Measurements from ENCODE around the gene FSHR.

The FSHR gene

DNA sequence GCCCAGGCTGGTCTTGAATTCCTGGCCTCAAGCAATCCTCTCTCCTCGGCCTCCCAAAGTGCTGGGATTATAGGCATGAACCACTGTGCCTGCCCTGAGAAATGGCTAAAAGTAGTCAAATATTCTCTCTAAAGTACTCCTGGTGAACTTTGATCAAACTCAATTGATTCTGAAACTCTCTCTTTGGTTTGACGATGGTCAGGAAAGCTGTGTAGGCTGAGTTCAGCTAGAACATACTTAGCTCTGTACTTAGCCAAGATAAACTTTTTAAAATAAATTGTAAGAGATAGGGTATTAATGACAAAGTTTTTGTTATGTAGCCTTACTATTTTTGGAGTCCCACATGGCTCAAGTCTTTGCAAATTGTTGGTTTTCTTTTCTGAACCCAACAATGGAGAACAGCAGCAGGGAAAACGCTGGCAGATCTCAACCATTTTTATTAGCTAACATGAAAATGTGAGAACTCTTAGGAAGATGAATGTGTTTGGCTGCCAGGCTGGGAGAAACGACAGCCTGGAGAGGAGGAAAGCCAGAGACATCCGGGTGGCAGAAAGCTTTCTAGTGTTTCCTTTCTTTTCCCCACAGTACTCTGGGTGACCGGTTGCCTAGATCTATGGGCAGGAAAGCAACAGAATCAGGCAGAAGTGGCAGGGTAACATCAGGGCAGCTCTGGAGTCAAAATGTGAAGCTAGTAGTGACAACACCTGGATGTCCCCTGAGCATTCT lies 205.8 kb downstream of the FSHR start:
- DNase-seq: no peak

DNA sequence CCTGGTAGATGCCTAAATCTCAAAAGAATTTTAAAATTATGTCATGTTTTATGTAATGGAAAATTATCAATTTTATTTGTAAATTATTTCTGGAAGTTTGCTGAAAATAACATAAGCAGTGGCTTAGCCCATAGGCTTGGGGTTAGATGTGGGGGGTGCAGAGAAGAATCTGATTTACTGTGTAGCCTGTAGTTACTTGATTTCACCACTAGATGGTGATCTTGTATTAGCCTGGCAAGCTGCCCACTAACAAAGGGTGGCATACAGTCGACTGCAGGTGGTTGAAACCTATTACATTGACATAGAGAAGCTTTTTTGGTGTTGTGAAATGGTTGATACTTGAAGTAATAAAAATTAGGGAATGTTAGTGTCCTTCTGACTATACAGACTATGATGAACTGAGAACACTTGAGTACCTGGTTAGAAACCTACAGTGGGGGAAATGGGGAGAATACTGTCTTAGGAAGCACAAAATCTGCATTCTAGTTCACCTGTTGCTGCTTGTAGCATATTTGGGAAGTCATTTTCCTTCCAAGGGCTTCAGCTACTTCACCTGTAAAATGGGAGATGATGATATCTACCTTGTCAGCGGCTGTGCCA lies 207.8 kb downstream of the FSHR start:
- peak; percentile 31 for DNase-seq

DNA sequence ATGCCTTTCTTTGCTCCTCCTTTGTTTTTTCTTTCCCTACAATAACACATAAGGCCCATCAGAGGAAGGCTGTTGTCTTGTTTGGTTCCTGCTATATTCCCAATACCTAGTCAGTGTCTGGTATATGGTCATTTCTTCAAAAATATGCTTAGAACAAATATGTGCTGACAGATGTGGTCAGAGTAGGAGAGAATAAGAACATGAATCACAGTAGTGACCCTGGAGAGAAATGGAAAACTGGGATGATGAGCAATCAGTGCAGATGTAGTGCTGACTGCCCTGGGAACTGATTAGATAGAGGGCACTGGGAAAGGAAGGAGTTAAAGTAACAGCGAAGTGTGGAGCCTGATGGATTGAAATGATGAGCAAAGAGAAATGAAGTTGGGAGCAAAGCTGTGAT lies 209.4 kb downstream of the FSHR start:
- no peak for DNase-seq

DNA sequence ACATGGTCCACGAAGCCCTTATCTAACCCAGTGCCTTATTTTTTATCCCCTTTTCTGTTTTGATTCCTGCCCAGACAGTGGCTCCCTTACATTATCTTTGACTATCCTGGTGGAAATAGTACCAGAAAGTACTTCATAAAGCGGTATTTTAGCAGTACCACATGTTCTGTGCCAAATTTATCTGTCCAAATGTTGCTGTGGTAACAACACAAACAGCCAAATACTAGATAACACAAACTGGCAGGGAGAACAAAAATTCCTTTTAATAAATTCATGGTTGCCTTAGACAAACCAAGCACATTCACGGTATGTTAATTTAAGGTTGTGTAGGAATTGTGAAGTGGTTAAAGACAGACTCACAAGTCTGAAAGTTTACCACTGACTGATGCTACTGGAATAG lies 210.9 kb downstream of the FSHR start:
- DNase-seq: no peak

DNA sequence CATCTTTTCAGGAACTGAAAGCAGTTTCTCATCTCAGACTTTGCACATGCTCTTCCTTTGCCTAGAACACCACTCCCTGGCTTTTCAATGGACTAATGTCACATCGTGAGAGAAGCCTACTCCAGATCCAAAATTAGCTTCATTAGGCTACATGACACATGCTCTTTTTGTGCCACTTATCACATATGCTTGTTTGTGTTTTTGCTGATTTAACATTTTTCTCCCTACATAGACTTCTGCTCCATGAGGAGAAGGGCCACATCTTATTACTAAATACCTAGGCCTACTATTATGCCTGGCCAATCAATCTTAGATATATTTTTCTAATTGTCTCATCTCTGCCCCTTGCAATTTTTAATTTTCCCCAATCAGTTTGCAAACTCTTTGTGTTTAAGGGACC lies 212.4 kb downstream of the FSHR start:
- no peak for DNase-seq

DNA sequence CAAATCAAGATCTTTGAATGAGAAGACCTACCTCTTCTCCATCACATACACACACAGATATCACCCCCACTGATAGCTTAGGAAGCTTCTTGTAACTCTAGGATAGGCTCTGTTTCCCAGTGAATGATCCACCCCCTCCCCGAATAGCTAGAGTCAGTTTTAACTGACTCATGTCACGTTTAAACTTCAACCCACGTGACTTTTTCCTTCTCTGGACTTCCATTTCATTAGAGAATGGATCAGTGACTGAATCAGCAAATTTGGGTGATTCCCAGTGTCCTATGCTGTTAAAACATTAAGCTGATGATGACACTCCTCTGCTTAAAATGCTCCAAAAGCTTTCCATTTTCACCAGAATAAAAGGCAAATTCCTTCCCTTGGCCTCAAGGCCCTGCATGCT lies 212.9 kb downstream of the FSHR start:
- no peak for DNase-seq

DNA sequence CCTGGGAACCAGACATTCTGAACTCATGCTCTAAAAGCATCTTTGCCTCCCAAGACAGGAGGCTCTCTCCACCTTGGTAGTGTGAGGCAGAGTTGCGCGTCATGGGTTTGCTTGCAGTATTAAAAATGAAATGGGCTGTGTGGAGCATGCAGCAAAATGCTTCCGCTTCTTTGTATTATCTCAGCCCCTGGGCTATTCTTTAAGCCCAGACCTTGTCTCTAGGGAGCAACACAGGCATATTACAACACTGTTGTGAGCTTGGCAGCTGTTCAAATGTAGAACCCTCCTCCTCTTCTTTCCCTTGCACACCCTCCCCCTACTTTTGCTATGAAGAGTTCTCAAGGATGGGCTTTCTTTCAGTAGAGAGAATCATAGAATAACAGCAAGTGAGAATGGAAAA lies 213.7 kb downstream of the FSHR start:
- DNase-seq: peak; percentile 90

DNA sequence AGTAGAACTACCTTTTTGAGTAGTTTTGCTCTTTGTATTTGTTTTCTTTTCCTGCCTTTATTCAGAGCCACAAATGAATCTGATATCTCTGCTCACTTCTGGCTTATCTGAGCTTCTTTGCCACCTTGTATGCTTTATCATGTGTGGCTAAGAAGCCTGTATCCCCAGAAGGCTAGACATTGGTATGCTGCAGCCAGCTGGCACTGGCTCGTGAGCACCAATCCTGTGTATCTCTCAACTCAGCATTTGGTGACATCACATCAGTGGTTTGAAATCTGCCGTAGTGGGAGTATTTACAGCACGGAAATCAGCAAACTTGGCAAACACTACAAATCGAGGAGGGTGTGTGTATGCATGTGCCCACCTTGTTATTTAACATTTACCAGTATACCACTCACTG lies 215.1 kb downstream of the FSHR start:
- DNase-seq: no peak

DNA sequence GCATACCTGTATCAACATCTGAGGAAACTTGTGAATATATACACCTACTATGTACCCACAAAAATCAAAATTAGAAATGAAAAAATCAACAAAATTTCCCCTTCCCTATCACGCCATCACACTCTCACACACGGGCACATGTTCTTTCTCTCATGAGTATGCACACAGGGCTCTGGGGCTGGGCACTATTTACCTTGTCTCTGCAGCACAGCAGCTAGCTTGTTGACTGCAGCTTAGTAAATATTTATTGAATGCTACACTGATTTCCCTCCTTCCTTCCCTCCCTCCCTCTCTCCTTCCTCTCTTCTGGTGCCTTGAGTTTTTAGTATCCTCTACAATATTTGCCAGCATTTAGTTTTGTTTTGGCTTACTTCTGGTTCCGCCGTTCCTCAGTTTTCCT lies 216.1 kb downstream of the FSHR start:
- DNase-seq: no peak

DNA sequence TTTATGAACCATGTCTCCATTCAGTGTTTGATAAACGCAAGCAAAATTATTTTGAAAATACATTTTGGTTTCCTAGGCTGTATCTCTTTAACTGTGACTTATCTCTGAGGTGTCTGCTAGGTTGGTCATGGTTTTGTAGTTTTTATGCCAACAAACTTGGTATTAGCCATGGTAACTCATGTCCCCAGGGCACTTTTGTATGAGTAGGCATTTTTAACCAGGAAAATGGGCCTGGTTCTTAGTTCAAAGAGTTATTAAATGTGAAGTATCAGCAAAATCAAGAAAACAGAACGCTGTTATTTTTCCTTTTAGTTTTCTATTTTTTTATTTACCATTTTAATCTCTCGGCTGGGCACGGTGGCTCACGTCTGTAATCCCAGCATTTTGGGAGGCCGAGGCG lies 219.5 kb downstream of the FSHR start:
- DNase-seq: no peak

DNA sequence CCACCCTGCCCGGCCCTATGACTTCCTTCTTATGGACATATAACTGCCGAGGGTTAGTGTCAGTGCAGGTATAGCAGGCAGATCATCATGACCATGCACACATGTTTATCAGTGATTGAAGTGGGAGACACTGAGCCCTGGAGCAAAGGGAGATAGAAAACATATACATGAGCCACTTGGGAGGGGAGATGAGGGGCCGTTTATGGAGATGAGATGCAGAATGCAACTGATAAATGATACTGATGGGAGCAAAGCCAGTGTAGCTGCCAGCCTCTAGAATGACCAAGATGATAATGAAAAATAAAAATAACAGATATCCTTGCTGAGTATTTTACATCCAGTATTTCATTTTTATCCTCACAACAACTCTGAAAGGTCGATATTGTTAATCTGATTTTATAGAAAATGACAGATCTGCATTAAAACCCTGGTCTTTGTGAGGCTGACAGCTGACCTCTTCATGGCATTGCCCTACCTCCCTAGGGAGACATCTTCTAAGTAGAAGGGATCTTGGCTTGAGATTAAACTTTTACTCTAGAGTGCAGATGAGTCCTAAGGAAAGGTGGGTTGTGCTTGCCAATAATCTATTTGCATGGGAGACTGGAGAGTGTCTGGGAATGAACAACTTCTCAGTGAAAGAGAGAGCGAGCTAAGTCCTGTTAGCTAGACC lies 220.4 kb downstream of the FSHR start:
- DNase-seq: no peak

DNA sequence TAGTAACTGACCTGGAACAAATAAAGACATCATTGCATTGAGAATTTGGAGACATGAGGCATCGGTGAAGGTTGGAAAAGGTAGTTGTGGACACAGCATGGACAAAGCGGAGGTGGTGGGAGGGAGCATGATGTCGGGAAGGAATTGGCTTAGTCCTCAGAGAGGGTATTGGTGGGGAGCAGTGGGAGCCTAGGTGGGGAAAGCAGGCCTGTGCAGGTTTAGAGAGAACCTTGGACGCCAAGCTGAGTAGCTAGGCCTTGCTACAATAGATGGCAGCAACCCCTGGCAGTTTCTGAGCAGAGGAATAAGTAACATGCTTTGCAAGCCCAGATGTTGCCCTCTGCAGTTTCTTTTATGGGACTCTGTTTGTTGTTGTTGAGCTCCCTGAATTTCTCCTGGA lies 221.6 kb downstream of the FSHR start:
- DNase-seq: no peak

DNA sequence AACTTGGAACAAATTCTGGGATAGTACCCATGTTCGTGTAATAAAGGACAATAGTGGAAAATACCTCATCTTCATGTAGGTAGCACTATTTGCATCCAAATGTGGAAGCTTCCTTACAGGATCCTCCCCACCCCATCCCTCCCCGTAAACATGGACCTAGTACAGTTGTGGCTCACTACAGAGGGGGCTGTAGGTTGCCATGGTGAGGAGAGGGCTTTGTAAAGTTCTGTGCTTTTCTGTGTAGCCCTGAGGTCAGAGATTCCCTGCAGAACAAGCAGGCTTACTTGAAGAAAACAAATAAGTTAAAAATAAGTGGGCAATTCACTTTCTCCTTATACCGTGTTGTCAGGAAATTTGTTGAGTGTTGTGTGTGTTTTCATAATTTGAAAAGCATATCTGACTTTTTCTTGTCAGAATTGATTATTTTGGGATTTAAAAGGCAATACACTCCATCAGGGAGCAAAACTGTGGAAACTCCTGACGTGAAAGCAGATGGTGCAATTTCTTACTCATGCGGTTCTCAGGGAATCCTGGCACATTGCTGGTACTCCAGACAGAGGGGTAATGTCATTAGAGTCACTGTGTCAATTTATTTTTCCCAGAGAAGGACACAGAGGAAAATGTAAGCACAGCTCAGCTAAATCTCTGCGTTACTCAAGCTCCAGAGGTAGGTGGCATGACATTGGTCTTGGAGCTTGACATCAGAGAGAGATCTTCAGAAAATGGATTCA lies 224.6 kb downstream of the FSHR start:
- no peak for DNase-seq

DNA sequence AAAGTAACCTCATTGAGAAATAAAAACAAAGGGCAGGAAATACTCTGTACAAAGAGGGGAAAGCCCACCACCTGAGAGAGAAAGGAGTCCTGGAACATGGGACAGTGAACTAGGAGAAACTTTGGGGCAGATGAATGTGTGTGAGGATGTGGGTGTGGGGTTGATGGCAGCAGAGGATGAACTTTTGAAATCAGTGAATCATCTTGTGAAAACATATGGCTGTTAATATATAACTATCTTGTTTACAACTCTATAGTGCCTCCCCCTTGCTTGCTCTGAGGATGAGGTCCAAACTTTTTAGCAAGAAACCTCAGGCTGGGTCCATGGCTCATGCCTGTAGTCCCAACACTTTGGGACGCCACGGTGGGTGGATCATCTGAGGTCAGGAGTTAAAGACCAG lies 227.0 kb downstream of the FSHR start:
- DNase-seq: no peak

DNA sequence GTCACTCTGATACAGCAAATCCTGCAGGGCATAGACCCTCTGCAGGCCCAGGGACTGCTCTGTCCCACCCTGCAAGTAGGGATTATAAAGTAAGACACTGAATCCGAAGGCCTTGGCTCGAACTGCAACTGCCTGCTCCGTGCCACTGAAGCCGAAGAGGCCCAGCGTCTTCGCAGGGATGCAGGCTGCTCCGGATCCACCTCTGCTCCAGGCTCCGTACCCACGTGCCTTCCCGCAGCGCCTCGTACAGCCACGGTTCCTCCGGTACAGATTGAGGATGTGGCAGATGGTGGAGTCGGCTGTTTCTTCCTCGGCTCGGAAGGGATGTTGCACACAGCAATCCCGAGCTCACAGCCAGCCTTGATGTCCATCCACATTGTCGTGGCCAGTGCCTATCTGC lies 238.4 kb downstream of the FSHR start:
- no peak for DNase-seq

DNA sequence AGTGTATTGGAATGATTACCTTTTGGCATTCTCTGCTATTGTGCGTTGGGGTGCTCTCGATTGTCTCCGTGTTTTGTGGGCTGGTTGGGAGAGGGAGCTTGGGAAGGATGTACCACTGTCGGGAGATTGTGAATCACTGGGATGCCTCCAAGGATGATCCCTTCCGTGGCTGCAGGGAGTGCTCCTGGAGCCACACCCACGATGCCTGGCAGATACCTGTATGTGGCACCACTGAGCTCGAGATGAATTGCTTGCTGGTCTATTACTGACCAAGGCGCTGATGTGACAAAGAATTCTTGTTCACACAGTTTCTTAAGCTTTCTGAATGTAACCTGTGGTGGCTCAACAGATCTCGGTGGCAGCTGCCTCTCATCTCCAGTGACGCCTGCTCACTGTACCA lies 239.1 kb downstream of the FSHR start:
- no peak for DNase-seq

DNA sequence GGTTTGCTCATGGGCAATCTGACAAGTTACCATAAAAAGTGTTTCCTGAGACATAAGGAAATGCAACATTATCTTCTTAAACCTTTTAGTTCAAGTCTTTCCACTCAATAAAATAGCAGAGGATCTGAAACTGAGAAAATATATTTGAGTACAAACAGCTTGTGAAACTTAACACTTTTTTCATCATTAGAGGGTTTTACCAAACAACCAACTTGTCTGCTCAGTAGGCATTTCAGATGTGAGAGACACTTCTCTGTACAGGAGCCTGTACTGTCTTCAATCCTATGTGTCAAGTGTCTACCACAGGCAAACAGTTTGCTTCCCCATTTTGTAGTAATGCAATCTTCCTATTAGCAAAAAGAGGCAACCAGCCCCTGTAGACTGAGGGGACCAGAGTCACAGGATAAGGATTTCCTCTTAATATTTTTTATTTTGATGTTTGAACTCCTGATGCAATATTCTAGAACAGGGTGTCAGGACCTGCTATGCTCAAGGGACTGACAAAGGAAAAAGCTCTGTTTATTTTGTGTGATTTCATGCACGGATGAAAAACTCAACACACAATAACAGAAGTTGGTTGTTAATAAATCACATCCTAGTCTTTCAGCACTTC lies 239.7 kb downstream of the FSHR start:
- no peak for DNase-seq

Measured in DMS79 (cell line).